PC-3 (cell line): ENCODE results near the gene RYR2. TPM values are rescaled to one million over a fixed set of nuclear protein-coding genes. Genes with fewer than 3 reads are reported as not detected.
A peak's percentile ranks its signal among the peaks of the same experiment; 100 is the strongest.

Experiments
- ATAC-seq: fragments of 200-7000 bp; cut with Tn5 transposase; 2 replicates; pipeline ENCODE4 v1.9.1; 2020; ENCODE audit warnings: mild to moderate bottlenecking, moderate library complexity
- BruUV-seq: library from RNA; stranded (reverse); fragments of 400-500 nt; replicated peaks from 2 replicates; lab custom pipeline; 2021; lab: Mats Ljungman, UMichigan
- CTCF ChIA-PET: fragments of 300-600 bp; sonication (Branson Sonifier 250); formaldehyde crosslinking; loops from one replicate; lab custom pipeline; 2022; ENCODE audit warnings: antibody characterized with exemption; lab: Charles Lee
- POLR2A ChIA-PET: fragments of 300-600 bp; sonication (Branson Sonifier 250); formaldehyde crosslinking; loops from one replicate; lab custom pipeline; 2022; ENCODE audit warnings: antibody characterized with exemption; ENCODE audit not compliant: unreplicated experiment; lab: Charles Lee
- DNase-seq: peaks from one replicate; pipeline ENCODE4 v3.0.0-alpha.2; 2015
- H2AFZ ChIP-seq: fragments of 300-600 bp; sonication (generic); 2 replicates; pipeline ENCODE4 v1.6.0; 2016; ENCODE audit warnings: antibody characterized with exemption, low read length
- H3F3A ChIP-seq: fragments of 300-600 bp; sonication (generic); one replicate; pipeline ENCODE4 v1.6.0; 2017; ENCODE audit warnings: antibody characterized with exemption, low read length, control low read depth, mild to moderate bottlenecking; ENCODE audit not compliant: unreplicated experiment
- H3K27ac ChIP-seq: fragments of 300-600 bp; sonication (generic); 2 replicates; pipeline ENCODE4 v1.5.1; 2016; ENCODE audit warnings: mild to moderate bottlenecking, low read length
- H3K27me3 ChIP-seq: fragments of 300-600 bp; sonication (generic); 2 replicates; pipeline ENCODE4 v1.6.1; 2016; ENCODE audit warnings: low read length, mixed read lengths
- H3K36me3 ChIP-seq: fragments of 300-600 bp; sonication (generic); 2 replicates; pipeline ENCODE4 v1.6.1; 2016; ENCODE audit warnings: low read depth, mixed run types, low read length, mixed read lengths
- H3K4me1 ChIP-seq: fragments of 300-600 bp; sonication (generic); 2 replicates; pipeline ENCODE4 v1.5.1; 2016; ENCODE audit warnings: low read length; ENCODE audit not compliant: insufficient read depth
- H3K4me2 ChIP-seq: fragments of 300-600 bp; sonication (generic); 2 replicates; pipeline ENCODE4 v1.6.0; 2016; ENCODE audit warnings: low read length
- H3K4me3 ChIP-seq: fragments of 300-600 bp; sonication (generic); 2 replicates; pipeline ENCODE4 v1.5.1; 2016; ENCODE audit warnings: mild to moderate bottlenecking, low read length, mixed read lengths
- H3K79me2 ChIP-seq: fragments of 300-600 bp; sonication (generic); 2 replicates; pipeline ENCODE4 v1.6.1; 2017; ENCODE audit warnings: low read length, mixed read lengths
- H3K9ac ChIP-seq: fragments of 300-600 bp; sonication (generic); 2 replicates; pipeline ENCODE4 v1.6.0; 2016; ENCODE audit warnings: mild to moderate bottlenecking, low read length
- H3K9me2 ChIP-seq: fragments of 300-600 bp; sonication (generic); replicated peaks from 2 replicates; pipeline ENCODE4 v1.6.1; 2016; ENCODE audit warnings: mixed run types, low read length, mixed read lengths
- H3K9me3 ChIP-seq: fragments of 300-600 bp; sonication (generic); 2 replicates; pipeline ENCODE4 v1.6.1; 2016; ENCODE audit warnings: low read length, mixed read lengths
- H4K20me1 ChIP-seq: fragments of 300-600 bp; sonication (generic); 2 replicates; pipeline ENCODE4 v1.6.1; 2016; ENCODE audit warnings: low read length, mixed read lengths
- EZH2 ChIP-seq: fragments of 300-600 bp; sonication (generic); IDR thresholded peaks from one replicate; pipeline ENCODE4 v1.6.1; 2017; ENCODE audit warnings: antibody characterized with exemption, mild to moderate bottlenecking, low read length; ENCODE audit not compliant: unreplicated experiment
- EZH2phosphoT487 ChIP-seq: fragments of 300-600 bp; sonication (generic); IDR thresholded peaks from 2 replicates; pipeline ENCODE4 v1.6.1; 2018; ENCODE audit warnings: mild to moderate bottlenecking, antibody characterized with exemption, low read length, borderline replicate concordance
- intact Hi-C: fragments of 100-400 bp; cut with micrococcal nuclease; formaldehyde crosslinking; loops from 2 replicates; pipeline ENCODE4 v1.9.0; 2023
- total RNA-seq: library from RNA; depleted of rRNA; stranded (reverse); fragments of >200 nt; gene quantifications from 2 replicates; pipeline ENCODE4 v1.2.3, GENCODE V29; 2014
- TF ChIP-seq, protein P1 (sequence below): fragments of 300-600 bp; sonication (generic); conservative IDR thresholded peaks from 2 replicates; pipeline ENCODE4 v1.5.1; 2017; ENCODE audit warnings: antibody characterized with exemption, low read depth, mild to moderate bottlenecking, low read length

Gene RYR2
- total RNA-seq, 1 experiment from 2014 or later, result not detected

DNA sequence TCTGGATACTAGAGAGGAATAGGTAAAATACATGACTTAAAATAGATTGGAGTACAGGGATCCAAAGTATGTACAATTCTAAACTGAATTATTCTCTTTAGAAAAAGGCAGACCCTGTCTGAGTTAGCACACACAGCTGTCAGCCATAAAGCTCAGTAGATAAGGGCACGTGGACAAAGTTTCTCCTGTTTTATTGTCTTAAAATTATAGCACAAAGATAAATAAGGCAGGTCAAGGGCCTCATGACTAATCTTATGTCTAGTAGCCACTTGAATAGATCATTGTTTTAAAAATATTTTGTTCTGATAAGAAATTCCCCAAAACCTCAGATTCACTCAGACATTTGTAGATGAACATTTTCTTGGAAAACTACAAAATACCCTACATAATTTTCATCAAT lies 643.6 kb downstream of the RYR2 start:
- intact Hi-C loops, result no loop called here
- Histone ChIP-seq H3K79me2 (no peaks in the 10 kb centered on the region), H3K36me3 (no peaks in the 10 kb centered on the region), H3F3A (no peaks in the 10 kb centered on the region), H3K4me1 (no peaks in the 10 kb centered on the region), H3K9ac (no peak overlapping the region), H3K9me3 (no peaks in the 10 kb centered on the region), H4K20me1 (no peaks in the 10 kb centered on the region), H3K4me3 (no peak overlapping the region), H2AFZ (no peak overlapping the region), H3K9me2 (no peaks in the 10 kb centered on the region), H3K27ac (no peak overlapping the region), H3K4me2 (no peak overlapping the region), H3K27me3 (no peaks in the 10 kb centered on the region)
- TF ChIP-seq EZH2phosphoT487, result no peak
- TF ChIP-seq EZH2, result no peak
- TF ChIP-seq, protein P1, sequence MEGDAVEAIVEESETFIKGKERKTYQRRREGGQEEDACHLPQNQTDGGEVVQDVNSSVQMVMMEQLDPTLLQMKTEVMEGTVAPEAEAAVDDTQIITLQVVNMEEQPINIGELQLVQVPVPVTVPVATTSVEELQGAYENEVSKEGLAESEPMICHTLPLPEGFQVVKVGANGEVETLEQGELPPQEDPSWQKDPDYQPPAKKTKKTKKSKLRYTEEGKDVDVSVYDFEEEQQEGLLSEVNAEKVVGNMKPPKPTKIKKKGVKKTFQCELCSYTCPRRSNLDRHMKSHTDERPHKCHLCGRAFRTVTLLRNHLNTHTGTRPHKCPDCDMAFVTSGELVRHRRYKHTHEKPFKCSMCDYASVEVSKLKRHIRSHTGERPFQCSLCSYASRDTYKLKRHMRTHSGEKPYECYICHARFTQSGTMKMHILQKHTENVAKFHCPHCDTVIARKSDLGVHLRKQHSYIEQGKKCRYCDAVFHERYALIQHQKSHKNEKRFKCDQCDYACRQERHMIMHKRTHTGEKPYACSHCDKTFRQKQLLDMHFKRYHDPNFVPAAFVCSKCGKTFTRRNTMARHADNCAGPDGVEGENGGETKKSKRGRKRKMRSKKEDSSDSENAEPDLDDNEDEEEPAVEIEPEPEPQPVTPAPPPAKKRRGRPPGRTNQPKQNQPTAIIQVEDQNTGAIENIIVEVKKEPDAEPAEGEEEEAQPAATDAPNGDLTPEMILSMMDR, result no peak
- ChIA-PET CTCF (no interaction called here), POLR2A (no interaction called here)
- DNase-seq (no peak), ATAC-seq (0 out of 2 replicates have a peak, but pooled peaks have one; percentile 18)
- no TSS peak for BruUV-seq

DNA sequence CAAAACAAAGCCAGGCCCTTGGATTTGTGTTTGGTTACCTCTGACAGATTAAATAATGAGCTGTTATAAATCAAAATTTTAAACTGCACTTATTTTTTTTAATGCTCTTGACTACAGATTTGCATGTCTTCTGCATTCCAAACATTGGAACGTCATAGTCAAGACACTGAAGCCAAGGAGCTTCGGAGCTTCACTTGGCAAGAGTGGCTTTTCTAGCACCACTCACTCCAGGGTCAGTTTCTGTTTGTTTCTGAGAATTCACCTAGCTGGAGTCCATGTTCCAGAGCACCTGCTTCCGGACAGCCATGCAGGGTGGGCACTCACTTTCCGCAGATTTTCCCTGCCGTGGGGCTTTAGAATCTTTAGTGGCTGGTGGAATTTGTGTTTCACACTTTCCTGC lies 645.8 kb downstream of the RYR2 start:
- POLR2A ChIA-PET, result no interaction called here
- H3K27ac ChIP-seq, result no peak overlapping the region
- intact Hi-C loops, result no loop called here
- H3K9me3 ChIP-seq, result no peaks in the 10 kb centered on the region
- CTCF ChIA-PET, result no interaction called here
- H3K27me3 ChIP-seq, result no peaks in the 10 kb centered on the region
- TF ChIP-seq EZH2phosphoT487 (no peak), EZH2 (no peak)
- TF ChIP-seq, protein P1, result no peak
- ATAC-seq (no peak), DNase-seq (no peak)
- no peaks in the 10 kb centered on the region for H3K79me2 ChIP-seq
- H3K4me1 ChIP-seq, result no peaks in the 10 kb centered on the region
- H3K4me3 ChIP-seq, result no peak overlapping the region
- no peak overlapping the region for H3K9ac ChIP-seq
- H2AFZ ChIP-seq, result no peak overlapping the region
- no peaks in the 10 kb centered on the region for H4K20me1 ChIP-seq
- H3K4me2 ChIP-seq, result no peak overlapping the region
- H3F3A ChIP-seq, result no peaks in the 10 kb centered on the region
- H3K9me2 ChIP-seq, result no peaks in the 10 kb centered on the region
- BruUV-seq, result no TSS peak
- no peaks in the 10 kb centered on the region for H3K36me3 ChIP-seq

DNA sequence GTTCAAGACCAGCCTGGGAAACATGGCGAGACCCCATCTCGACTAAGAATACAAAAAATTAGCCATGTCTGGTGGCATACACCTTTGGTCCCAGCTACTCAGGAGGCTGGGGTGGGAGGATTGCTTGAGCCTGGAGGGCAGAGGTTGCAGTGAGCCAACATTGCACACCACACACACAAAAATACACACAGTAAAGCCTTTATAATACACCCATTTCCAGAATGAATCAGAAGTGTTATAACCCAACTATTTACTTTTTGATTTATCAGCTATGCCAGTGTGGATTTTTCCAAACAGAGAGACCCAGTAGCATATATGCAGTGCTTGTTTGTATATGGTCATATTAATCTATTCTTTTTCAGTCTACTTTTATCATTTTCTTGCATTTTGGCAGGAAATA lies 648.7 kb downstream of the RYR2 start:
- ChIA-PET POLR2A (no interaction called here), CTCF (no interaction called here)
- Histone ChIP-seq H3K79me2 (no peaks in the 10 kb centered on the region), H3K9ac (no peak overlapping the region), H3K4me2 (no peak overlapping the region), H3K4me1 (no peaks in the 10 kb centered on the region), H3K27ac (no peak overlapping the region), H3K9me2 (no peaks in the 10 kb centered on the region), H3F3A (no peaks in the 10 kb centered on the region), H3K36me3 (no peaks in the 10 kb centered on the region), H3K4me3 (no peak overlapping the region), H3K9me3 (no peaks in the 10 kb centered on the region), H3K27me3 (no peaks in the 10 kb centered on the region; the same call in 1 of the 2 replicates), H2AFZ (no peak overlapping the region), H4K20me1 (no peaks in the 10 kb centered on the region)
- no peak for TF ChIP-seq EZH2phosphoT487
- TF ChIP-seq, protein P1, result no peak
- TF ChIP-seq EZH2, result no peak
- DNase-seq (no peak), ATAC-seq (no peak)
- intact Hi-C loops, result no loop called here
- BruUV-seq, result no TSS peak
